Measurements from ENCODE around the gene LIN37. TPM values are rescaled to one million over a fixed set of nuclear protein-coding genes. Genes with fewer than 3 reads are reported as not detected.

LIN37 gene
- total and polyA plus RNA-seq, 9 of the 15 experiments (the other 6 are each of a cell fraction or from before 2014, with no cell fraction given): 1.2 to 12.5 (median 8.6) TPM

GRCh38 chr19:35740423-35741202 is 7.8 kb upstream of the LIN37 start (continued):
- TF ChIP-seq WHSC1 (IDR thresholded peaks at IDR 0.05; ENCODE audit: low read length): no peak
- no peak for TF ChIP-seq ARID2 (IDR thresholded peaks at IDR 0.05)
- TF ChIP-seq KDM2B (CRISPR knock-in tag; IDR thresholded peaks at IDR 0.05): no peak
- no peak for TF ChIP-seq STAT5A (IDR thresholded peaks at IDR 0.05; ENCODE audit: borderline replicate concordance, low read length)
- TF ChIP-seq CHD2 (IDR thresholded peaks at IDR 0.05; ENCODE audit: low read depth, low read length): no peak
- TF ChIP-seq CBX8 (IDR thresholded peaks at IDR 0.05; ENCODE audit: borderline replicate concordance, extremely low read depth, low read depth, low read length, poor library complexity, severe bottlenecking): no peak
- TF ChIP-seq ZNF75A (CRISPR knock-in tag; IDR thresholded peaks at IDR 0.05): no peak
- peak; percentile 73 for TF ChIP-seq NFIC (IDR thresholded peaks at IDR 0.05)
- no peak for TF ChIP-seq ZNF274 (IDR thresholded peaks at IDR 0.05; ENCODE audit: borderline replicate concordance, low read depth, low read length)
- peak; percentile 49 for TF ChIP-seq BRD9 (IDR thresholded peaks at IDR 0.05; ENCODE audit: low read depth, partially characterized antibody)
- TF ChIP-seq LARP7 (IDR thresholded peaks at IDR 0.05): 0 out of 2 replicates have a peak, but pooled peaks have one; percentile 35
- TF ChIP-seq ZFP91 (CRISPR knock-in tag; IDR thresholded peaks at IDR 0.05): no peak
- no peak for TF ChIP-seq GABPB2 (CRISPR knock-in tag; conservative IDR thresholded peaks at IDR 0.05)
- no peak for TF ChIP-seq MITF (IDR thresholded peaks at IDR 0.05)
- no peak for TF ChIP-seq ZKSCAN8 (CRISPR knock-in tag; IDR thresholded peaks at IDR 0.05)
- TF ChIP-seq, protein P1, sequence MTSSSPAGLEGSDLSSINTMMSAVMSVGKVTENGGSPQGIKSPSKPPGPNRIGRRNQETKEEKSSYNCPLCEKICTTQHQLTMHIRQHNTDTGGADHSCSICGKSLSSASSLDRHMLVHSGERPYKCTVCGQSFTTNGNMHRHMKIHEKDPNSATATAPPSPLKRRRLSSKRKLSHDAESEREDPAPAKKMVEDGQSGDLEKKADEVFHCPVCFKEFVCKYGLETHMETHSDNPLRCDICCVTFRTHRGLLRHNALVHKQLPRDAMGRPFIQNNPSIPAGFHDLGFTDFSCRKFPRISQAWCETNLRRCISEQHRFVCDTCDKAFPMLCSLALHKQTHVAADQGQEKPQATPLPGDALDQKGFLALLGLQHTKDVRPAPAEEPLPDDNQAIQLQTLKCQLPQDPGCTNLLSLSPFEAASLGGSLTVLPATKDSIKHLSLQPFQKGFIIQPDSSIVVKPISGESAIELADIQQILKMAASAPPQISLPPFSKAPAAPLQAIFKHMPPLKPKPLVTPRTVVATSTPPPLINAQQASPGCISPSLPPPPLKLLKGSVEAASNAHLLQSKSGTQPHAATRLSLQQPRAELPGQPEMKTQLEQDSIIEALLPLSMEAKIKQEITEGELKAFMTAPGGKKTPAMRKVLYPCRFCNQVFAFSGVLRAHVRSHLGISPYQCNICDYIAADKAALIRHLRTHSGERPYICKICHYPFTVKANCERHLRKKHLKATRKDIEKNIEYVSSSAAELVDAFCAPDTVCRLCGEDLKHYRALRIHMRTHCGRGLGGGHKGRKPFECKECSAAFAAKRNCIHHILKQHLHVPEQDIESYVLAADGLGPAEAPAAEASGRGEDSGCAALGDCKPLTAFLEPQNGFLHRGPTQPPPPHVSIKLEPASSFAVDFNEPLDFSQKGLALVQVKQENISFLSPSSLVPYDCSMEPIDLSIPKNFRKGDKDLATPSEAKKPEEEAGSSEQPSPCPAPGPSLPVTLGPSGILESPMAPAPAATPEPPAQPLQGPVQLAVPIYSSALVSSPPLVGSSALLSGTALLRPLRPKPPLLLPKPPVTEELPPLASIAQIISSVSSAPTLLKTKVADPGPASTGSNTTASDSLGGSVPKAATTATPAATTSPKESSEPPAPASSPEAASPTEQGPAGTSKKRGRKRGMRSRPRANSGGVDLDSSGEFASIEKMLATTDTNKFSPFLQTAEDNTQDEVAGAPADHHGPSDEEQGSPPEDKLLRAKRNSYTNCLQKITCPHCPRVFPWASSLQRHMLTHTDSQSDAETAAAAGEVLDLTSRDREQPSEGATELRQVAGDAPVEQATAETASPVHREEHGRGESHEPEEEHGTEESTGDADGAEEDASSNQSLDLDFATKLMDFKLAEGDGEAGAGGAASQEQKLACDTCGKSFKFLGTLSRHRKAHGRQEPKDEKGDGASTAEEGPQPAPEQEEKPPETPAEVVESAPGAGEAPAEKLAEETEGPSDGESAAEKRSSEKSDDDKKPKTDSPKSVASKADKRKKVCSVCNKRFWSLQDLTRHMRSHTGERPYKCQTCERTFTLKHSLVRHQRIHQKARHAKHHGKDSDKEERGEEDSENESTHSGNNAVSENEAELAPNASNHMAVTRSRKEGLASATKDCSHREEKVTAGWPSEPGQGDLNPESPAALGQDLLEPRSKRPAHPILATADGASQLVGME (CRISPR knock-in tag; IDR thresholded peaks at IDR 0.05): no peak
- no peak for TF ChIP-seq SPI1 (IDR thresholded peaks at IDR 0.05; ENCODE audit: borderline replicate concordance, low read depth, low read length)
- no peak for TF ChIP-seq ZBTB34 (CRISPR knock-in tag; IDR thresholded peaks at IDR 0.05)
- no peak for TF ChIP-seq SLC30A9 (CRISPR knock-in tag; IDR thresholded peaks at IDR 0.05)

All from K562 (cell line).